HG02943 (cell line): ENCODE measurements around the gene ITGA1.
"Not testable (repeated sequence)": the region's sequence is repeated elsewhere in the genome, so short reads cannot be mapped to it uniquely, and the experiment has no call there.

Experiments
- ATAC-seq: cut with Tn5 transposase; IDR thresholded peaks from one replicate; pipeline ENCODE4 v1.9.1; 2021; ENCODE audit warnings: mild to moderate bottlenecking, low read depth, moderate library complexity; ENCODE audit not compliant: unreplicated experiment

ITGA1 gene

DNA sequence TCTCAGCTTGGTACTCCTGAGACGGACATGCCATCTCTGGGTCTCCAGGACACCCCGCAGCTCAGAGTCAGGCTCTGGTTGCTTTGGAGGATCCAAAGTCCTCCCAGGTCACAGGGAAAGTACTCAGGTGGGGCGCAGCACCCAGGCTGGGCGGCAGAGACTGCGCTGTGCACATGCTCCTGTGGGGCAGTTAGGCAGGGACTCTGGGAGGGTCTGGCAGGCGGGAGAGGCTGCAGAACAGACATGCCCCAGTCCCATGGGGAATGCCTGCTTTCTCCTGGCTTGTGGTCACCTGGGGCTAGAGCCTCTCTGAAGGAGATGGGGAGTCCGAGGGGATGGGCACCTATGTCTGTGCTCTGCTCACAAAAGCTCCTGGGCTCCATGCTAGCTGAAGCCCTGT, 156.1 kb downstream of the ITGA1 start:
- ATAC-seq = no peak

- no peak for ATAC-seq
These were observed 157.3 kb downstream of the ITGA1 start for GRCh38 chr5:52945040-52945439.

- no peak for ATAC-seq
These were observed 159.5 kb downstream of the ITGA1 start for GRCh38 chr5:52947208-52947607.

- no peak for ATAC-seq
These were observed 160.1 kb downstream of the ITGA1 start for GRCh38 chr5:52947851-52948250.

- ATAC-seq = peak; percentile 98
These were observed 160.8 kb downstream of the ITGA1 start for GRCh38 chr5:52948418-52949076.

- no peak for ATAC-seq
These were observed 163.0 kb downstream of the ITGA1 start for GRCh38 chr5:52950686-52951085.

GRCh38 chr5:52952483-52952882, 164.8 kb downstream of the ITGA1 start:
- no peak for ATAC-seq

DNA sequence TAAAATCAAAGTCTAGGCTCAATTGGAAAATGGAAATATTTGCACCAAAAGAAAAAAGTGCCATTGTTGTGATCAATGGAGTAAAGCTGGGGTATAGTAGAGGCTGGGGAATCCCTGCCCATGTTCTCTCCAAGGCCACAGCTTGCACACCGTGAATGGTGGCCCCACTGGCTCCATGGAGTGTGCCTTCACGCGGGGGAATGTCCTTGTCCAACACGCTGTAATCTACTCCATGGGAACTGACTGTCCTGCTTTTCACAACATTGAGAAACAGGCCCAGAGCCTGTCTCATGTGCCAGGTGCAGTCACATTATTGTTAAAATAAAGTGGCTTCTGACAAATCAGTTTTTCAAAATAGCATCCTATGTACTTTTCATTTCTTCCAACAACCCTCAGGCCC, 168.3 kb downstream of the ITGA1 start:
- no peak for ATAC-seq

DNA sequence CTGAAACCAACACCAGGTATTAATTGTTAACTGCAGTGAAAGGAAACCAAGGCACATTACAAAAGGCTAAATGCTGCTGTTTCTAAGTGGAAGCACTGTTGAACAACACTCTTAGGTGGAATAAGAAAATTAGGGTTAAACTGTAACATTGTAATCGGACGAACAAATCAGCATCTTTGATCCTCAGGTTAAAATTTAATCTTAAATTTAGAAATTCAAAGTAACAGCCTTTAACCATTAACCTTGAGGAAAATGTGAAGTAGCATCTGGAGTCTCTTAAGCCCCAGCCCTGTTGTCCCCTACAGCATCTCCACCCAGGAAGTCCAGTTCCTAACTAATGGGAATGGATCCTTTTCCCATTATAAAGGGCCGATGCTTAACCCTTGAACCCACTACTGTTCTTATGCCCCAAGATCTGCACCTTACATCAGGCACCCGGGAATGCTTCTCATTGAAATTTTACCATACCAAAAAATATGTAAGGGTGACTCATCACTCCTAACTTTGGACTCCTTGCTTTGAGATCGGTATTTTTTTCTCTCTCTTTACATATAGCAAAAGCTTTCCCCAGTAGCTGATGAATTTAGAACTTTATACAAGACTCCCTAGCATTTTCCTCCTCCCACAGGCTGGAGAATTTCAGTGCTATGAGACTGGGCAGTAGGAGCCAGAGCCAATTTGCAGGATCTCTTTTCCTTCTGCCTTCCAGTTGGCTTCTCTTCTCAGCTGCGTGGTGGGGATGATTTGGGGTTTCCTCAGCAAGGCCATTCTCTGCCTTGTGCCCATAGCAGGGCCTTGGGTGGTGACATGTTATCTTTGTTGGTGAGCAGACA, 169.4 kb downstream of the ITGA1 start:
- ATAC-seq = peak; percentile 89

DNA sequence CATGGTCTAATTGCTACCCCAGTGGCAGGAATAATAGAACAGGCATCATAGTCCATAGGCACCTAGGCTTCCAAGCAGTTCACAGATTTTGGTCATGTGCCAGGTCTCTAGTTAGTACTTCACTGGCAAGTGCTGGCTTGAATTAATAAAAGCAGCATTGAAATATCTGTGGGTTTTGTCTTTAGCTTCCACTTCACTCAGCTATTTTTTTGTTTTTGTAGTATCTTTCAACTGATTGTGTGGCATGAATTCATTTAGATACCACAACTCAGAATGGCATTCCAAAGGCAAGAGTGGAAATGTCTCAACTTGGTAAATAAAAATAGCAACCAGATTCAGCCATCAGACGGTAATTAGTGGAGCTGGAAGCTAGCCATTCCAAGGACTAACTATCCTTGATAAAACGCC, 173.6 kb downstream of the ITGA1 start:
- ATAC-seq = no peak

GRCh38 chr5:52963636-52964035, 175.9 kb downstream of the ITGA1 start:
- ATAC-seq = no peak

DNA sequence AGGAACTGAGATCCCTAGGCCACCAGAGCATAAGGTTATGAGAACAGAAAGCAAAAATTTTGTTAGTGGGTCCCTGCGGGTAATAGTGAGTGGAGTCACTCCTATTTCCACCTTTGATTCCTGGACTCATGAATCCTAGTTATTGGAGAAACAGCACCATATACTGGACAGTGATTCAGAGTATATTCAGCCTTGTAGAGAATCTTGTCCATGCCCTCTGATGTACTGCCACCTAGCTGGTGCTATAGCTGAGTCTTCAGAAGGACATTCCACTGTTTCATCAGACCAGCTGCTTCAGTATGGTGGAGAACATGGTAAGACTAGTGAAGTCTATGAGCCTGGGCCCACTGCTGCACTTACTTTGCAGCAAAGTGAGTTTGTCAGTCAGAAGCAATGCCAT, 176.4 kb downstream of the ITGA1 start:
- ATAC-seq = no peak

- ATAC-seq = not testable (repeated sequence)
These were observed 188.4 kb downstream of the ITGA1 start for GRCh38 chr5:52976157-52976556.

- ATAC-seq = no peak
These were observed 189.7 kb downstream of the ITGA1 start for GRCh38 chr5:52977264-52977897.

DNA sequence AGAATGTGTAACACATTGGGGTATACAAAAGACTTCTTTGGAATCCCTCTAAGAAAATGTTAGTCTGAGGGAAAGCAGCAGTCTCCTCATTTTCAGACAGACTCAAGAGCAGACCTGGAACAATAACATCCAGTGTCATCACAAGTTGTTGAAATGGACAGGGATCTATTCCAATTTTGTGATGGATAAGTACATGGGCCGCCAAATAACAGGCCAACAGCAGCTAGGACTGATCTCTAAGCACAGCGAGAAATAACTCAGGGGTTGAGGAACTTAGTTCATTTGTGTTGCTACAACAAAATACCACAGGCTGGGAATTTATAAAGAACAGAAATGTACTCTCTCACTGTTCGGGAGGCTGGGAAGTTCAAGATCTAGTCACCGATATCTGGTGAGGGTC, 193.8 kb downstream of the ITGA1 start:
- ATAC-seq = no peak

DNA sequence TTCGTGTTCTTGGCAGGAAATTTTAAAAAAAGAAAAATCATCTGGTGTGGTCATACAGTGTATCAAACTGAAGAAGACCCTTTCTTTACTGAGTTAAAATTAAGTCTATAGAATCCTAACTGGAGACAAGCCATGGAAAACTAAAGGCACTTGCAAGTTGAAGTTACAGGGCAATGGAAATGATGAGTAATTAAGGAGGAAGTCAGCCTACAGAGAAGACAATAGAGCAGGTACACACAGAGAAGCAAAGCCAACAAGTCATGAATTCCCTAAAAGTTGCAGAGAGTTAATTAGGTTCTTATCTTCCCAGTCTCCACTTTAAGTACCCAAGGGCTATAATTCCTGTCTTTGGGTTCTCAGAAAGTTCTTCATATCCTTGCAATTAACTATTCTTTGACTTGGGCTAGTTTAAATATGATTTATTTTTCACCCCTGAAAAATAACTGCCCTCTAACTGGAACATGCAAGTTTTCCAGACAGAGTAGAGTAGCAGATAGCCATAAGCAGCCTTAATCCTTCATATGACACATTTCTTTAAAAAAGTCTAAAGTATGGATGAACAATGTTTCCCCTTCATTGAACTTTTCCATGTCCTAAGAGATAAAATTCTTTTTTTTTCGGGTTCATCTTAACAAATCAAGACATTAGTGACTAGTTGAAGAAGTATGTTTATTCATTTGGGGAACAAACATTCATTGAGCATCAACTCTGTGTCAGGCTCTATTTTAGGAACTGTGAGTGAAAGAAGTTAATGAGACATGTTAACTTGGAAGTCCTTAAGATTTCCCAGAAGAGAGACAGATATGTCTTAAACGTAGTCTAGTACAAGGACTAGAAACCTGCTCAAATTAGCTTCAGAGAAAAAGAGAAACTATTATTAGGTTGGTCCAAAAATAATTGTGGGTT, 196.3 kb downstream of the ITGA1 start:
- ATAC-seq = no peak

GRCh38 chr5:52985306-52985705, 197.6 kb downstream of the ITGA1 start:
- ATAC-seq = no peak

DNA sequence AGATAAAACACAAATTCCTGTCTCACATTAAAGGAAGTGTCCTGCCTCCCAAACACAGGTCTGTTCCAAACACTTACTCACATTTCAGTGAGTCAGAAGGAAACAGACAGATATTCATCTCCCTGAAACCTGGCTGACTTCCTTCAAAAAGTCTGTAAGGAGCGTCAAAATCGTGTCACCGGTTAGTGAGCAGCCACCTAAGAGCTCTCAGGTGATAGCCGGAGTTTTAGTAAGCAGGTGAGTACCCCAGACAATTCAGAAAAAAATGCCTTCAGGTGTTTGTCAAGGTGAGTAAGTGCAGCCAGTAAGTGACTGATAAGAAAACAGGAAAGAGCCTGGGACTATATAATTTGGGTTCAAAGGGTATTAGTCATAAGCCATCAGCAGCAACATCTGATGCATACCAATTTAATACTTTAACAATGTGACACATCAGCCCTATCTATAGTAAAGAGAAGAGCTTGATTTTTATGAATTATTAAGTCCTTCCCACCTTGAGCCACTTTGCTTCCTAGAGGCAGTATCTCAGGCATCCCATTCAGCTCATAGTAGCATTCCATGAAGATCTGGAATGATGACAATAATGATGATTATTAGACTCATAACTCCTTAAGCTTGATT, 200.1 kb downstream of the ITGA1 start:
- ATAC-seq = no peak

DNA sequence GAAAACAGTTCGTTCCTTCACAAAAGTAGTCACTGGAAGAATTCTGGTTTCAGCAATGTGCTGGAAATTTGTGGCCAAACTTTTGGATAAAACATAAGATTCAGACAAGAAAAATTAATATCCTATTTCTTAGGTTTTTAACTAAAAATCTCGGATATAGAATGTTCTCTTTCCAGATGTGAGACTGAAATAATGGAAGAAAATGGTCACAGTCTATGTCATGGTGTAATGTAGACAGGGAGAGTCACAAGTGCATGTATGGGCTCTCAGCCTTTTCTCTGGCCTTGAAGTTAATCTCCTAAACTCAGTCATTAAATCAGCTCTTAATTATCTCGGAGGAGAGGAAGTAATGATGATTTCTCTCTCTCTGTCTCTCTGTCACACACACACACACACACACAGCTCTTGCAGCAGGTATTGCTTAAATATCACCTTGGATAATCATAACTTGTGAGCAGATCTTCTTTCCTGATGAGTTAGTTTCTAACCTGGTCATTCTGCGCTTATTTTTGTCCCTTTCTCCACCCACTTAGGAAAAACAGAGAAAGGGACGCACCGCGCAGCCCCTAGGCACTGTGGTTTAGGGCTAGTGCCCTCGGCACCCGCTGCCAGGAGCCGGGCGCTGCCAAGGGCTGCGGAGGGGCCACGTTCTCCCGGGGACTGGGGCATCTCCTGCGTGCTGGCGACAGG, 200.8 kb downstream of the ITGA1 start:
- no peak for ATAC-seq
